Mononuclear cell (primary cell): ENCODE data around the gene COL26A1. TPM values are rescaled to one million over a fixed set of nuclear protein-coding genes. Genes with fewer than 3 reads are reported as not detected.
"Not testable (repeated sequence)": the region's sequence is repeated elsewhere in the genome, so short reads cannot be mapped to it uniquely, and the experiment has no call there.

Experiments
- H3K27me3 ChIP-seq: 2 replicates; pipeline ENCODE4 v1.6.0; 2011; ENCODE audit warnings: low read length, control low read depth; ENCODE audit not compliant: insufficient read depth
- H3K4me1 ChIP-seq: 2 replicates; pipeline ENCODE4 v1.5.1; 2011; ENCODE audit warnings: mild to moderate bottlenecking, low read length, control low read depth; ENCODE audit not compliant: insufficient read depth
- H3K4me3 ChIP-seq: 2 replicates; pipeline ENCODE4 v1.5.1; 2011; ENCODE audit warnings: mild to moderate bottlenecking, low read length, moderate library complexity
- H3K9me3 ChIP-seq: 2 replicates; pipeline ENCODE4 v1.5.1; 2011; ENCODE audit warnings: low read depth, mild to moderate bottlenecking, control low read depth, low read length
- total RNA-seq: library from RNA; depleted of rRNA; stranded (reverse); fragments of >200 nt; gene quantifications from one replicate; pipeline ENCODE4 v1.2.3, GENCODE V29; 2012

COL26A1 gene
- total RNA-seq, 1 donor: 0.21 TPM

DNA sequence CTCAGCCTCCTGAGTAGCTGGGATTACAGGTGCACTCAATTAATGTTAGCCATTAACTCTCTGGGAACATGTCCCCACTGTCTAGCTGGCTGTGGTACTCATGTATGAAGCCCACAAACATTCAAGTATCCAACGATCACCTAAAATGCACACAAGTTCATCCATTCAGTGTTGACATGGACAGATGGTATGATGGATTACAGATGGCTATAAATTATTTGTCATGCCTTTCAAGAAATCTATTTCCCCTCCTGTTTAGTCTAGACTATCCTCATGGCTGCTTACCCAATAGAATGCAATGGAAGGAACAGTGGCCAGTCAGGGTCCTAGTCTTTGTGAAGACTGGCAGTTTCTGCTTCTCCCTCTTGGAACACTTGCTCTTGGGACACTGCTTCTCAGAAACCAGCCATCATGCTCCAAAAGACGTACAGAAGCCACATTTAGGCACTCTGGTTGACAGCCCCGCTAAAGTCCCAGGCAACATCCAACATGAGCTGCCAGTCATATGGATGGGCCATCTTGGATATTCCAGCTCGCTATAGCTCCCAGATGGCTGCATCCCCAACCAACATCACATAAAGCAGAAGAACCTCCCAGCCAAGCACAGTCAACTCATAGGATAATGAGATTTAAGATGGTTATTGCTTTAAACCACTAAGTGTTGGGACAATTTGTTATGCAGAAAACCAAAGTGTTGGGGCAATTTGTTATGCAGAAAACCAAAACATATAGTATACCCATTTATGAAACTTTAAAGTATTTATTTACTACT lies 233.3 kb downstream of the COL26A1 start:
- H3K4me1 ChIP-seq: no peaks in the 10 kb centered on the region
- H3K9me3 ChIP-seq: no peaks in the 10 kb centered on the region
- H3K4me3 ChIP-seq: no peak overlapping the region
- no peaks in the 10 kb centered on the region for H3K27me3 ChIP-seq

DNA sequence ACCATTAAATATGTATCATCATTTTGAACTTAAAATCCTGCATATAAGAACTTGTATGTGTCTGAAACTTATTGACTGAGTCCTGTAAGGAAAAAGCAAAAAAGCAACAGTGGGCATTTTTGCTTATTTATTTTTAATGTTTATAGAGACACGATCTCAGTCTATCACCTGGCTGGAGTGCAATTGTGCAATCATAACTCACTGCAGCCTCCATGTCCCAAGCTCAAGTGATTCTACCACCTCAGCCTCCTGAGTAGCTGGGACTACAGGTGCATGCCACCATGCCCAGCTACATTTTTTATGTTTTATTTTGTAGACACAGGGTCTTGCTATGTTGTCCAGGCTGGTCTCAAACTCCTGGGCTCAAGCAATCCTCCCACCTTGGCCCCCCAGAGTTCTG lies 234.2 kb downstream of the COL26A1 start:
- no peaks in the 10 kb centered on the region for H3K4me1 ChIP-seq
- no peaks in the 10 kb centered on the region for H3K27me3 ChIP-seq
- no peak overlapping the region for H3K4me3 ChIP-seq
- no peaks in the 10 kb centered on the region for H3K9me3 ChIP-seq

DNA sequence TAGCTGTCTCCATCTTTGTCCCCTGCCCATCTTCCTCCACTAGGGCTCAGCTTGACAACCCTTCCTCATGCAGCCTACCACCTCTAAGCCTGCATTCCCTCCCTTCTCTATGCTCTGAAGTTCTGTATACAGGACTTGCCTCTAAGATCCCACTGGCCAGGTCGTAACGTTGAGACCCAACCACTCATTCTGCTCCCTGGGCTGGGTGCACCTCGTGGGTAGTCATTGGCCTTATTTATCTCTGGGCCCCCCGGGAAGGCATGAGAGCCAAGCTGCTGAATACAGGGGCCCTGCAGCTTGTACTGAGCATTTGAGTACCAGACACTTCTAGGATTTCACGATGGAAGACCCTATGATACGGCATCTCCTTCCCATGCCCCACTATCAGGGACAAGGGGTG lies 235.3 kb downstream of the COL26A1 start:
- Histone ChIP-seq H3K27me3 (no peaks in the 10 kb centered on the region), H3K9me3 (no peaks in the 10 kb centered on the region), H3K4me3 (no peak overlapping the region), H3K4me1 (no peaks in the 10 kb centered on the region)

DNA sequence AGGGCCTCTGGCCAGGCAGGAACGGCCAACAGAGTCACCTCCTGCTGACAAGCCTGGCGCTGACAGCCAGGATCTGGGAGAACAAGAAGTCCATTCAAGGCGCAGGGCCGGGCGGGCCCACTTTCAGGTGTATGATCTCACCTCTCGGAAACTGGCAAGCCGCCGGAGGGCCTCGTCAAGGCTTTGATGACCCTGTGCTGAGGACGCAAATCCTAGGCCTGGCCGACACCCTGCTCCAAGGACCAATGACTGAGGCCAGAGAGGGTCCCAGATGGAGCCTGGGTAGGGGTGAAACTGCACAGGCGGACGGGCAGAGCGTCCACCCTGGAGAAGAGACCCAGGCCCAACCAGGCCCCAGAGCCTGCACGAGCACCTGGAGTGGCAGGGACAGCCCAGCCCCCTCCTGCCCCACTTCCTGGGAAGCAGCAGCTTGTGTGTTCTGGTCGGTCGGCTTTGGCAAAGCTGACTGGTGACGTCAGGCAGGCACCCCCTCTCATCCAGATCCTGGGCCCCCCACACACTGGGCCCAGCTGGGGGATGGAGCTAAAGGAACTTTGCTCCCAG lies 235.8 kb downstream of the COL26A1 start:
- no peak overlapping the region for H3K4me3 ChIP-seq
- H3K9me3 ChIP-seq: no peaks in the 10 kb centered on the region
- H3K27me3 ChIP-seq: no peaks in the 10 kb centered on the region
- H3K4me1 ChIP-seq: no peaks in the 10 kb centered on the region

DNA sequence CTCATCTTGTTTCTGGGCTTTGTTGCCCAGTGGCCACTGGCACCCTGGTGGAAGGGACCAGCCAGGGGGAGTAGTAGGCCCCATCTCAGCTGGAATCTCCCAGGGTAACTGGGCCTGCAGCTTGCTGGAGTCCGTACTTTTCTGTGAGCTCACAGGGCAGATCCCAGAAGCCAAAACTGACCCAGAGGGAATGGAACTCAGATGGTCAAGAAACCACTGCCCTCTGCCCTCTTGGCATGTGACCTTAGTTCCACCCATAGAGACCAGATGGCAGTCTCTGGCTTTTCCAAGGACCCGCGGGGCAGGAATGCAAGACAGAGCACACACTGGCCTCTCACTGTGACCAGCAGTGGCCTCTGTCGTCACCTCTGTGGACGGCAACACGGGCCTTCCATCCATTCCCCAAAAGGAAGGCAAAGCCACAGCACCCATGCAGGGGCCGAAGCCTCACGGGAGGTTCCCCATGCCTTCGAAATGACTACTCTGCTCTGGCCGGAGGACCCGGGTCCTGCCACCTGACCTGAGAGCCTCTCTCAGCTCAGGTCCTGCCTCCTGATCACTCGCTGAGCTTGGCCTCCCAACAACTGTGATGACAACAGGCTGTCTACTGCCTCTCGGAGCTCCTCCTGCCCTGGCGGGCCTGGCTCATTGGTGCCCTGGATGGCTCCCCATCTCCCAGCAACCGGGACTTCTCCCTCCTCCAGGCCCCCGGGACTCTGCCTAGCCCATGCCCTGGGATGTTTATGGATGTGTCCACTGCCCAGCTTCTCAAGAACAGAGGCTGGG lies 236.5 kb downstream of the COL26A1 start:
- Histone ChIP-seq H3K4me3 (no peak overlapping the region), H3K9me3 (no peaks in the 10 kb centered on the region), H3K4me1 (no peaks in the 10 kb centered on the region), H3K27me3 (no peaks in the 10 kb centered on the region)

DNA sequence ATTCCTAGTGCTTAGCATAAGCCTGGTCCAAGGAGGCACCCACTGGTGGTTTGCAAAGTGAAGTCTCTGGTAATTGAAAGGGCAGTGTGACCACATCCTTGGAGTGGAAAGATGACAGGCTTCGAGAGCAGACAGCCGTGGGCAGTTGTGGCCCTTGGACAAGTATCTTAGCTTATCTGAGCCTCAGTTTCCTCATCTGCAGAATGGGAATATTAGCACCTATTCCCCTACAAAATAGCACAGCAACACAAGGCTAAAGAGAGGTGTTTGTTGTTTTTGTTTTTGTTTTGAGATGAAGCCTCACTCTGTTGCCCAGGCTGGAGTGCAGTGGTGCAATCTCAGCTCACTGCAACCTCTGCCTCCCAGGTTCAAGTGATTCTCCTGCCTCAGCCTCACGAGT lies 237.1 kb downstream of the COL26A1 start:
- no peaks in the 10 kb centered on the region for H3K9me3 ChIP-seq
- H3K4me1 ChIP-seq: no peaks in the 10 kb centered on the region
- H3K27me3 ChIP-seq: no peaks in the 10 kb centered on the region
- H3K4me3 ChIP-seq: no peak overlapping the region

DNA sequence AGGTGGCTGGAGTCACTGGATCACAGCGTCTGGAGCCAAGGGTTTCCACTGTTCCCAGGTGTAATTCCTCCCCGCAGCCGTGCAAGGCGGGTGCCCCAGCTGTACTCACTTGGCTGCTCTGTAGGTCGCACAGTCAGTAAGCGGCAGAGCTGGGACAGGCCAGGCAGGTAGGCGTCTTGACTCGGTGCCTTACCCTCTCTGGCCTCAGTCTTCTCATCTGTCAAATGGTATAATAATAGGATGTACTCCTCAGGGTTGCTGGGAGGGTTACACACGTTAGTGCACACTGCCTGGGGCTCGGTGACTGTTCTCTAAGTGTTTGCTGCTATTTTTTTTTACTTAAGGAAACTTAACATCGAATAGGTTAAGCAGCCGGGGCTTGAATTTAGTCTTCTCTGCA lies 239.4 kb downstream of the COL26A1 start:
- Histone ChIP-seq H3K27me3 (no peaks in the 10 kb centered on the region), H3K9me3 (no peaks in the 10 kb centered on the region), H3K4me3 (no peak overlapping the region), H3K4me1 (no peaks in the 10 kb centered on the region)

DNA sequence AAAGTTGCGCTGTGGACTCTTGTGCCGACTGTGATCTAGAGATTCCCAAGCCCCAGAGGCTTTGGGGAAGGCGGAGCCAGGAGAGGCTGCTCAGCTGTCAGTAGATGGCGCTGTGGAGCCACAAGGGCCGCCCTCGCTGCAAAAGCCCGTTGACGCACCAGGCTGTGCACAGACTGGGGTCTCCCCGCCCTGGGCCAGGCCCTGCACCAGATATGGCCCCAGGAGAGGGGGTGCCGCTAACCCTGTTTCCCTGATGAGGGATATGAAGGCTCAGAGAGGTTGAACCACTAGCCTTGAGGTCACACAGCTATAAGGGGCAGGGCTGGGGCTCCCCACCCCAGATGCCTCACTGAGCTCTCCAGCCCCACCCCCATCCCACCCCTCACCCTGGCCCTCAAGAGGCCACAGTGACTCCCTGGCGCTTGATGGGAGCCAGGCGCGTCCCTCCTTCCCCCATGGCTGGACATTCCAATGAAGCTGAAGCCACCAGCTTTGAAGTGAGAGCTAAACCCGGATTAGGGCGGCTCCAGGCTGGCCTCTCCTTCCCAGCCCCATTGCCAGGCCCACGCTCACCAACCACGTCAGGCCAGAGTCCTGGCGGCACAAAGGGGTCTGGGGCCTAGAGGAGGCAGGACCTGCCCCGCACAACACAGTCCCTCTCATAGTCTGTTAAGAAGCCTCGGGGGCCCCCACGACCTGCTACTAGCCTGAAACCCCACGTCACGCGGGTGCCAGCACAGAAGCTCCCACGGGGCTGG lies 240.0 kb downstream of the COL26A1 start:
- Histone ChIP-seq H3K27me3 (no peaks in the 10 kb centered on the region), H3K9me3 (no peaks in the 10 kb centered on the region), H3K4me3 (no peak overlapping the region), H3K4me1 (no peaks in the 10 kb centered on the region)

DNA sequence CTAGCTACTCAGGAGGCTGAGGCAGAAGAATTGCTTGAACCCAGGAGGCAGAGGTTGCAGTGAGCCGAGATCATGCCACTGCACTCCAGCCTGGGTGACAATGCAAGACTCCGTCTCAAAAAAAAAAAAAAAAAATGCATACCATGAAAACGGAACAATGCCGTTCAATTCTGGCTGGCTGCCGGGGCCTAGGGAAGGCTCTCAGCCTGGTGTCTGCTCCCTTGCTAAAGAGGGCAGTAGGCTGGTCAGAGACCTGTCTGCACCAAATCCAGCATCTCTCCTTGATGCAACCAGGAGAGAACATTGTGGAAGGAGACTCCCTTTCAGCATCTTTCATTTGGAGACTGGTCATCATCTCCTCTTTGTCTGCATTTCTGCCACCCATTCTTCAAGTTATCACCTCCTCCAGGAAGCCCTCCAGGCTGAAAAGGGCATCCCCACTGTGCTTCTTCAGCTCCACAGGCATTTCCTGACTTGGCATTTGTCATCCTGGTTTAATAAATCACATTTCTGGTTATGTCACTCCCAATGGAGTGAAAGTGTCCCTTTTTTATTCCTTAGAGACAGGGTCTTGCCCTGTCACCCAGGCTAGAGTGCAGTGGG lies 241.8 kb downstream of the COL26A1 start:
- no peaks in the 10 kb centered on the region for H3K27me3 ChIP-seq
- no peaks in the 10 kb centered on the region for H3K9me3 ChIP-seq
- H3K4me3 ChIP-seq: no peak overlapping the region
- H3K4me1 ChIP-seq: no peaks in the 10 kb centered on the region

DNA sequence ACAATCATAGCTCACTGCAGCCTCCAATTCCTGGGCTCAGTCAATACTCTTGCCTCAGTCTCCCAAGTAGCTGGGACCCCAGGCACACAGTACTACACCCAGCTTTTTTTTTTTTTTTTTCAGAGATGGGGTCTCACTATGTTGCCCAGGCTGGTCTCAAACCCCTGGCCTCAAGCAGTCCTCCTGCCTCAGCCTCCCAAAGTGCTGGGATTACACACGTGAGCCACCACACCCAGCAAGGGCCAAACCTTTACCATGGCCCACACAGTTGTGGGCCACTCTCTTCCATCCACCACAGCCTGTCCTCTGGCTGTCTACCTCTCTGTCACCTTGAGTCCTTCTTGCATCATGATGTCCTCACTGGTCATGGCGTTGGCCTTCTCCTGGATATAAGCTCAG lies 242.3 kb downstream of the COL26A1 start:
- not testable (repeated sequence) for H3K4me1 ChIP-seq, H3K4me3 ChIP-seq, H3K9me3 ChIP-seq, H3K27me3 ChIP-seq

DNA sequence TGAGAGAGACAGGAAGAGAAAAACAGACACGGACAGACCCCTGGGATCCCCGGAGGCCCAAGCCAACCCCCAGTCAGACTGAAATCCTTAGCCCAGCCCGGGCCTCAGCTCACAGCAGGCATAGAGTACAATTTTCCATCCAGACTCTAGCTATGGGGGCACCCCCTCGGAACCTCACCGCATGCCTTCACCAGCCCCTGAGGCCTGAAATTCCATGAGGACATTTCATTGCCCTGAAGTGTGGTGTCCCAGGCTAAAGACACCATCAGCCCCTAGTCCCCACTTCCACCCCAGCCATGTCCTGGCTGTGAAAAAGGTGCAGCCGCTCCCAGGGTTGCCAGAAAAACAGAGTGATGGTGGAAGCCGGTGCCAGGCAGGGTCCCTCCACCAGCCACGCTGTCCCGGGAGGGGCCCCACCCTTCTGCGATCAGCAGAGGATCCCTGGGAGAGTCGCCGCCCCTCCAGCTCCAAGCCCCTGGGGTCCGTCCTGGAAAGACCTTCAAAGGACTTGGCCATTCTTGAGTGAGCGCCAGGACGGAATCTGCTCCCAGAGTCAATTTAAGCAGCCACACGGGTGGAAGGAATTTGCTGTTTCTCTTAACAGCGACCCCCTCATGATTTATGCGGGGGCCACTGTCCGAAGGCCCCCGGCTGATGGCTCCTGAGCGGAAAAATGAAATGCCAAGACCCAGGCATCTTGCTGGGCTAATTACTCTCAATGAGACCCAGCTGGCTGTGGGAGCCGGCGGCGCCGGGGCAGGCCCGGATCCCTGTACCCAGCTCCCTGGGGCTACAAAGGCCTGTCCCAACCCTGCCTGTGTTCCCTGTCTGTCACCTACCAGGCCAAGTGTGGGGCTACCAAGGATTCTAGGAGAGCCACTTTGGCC lies 243.2 kb downstream of the COL26A1 start:
- Histone ChIP-seq H3K9me3 (no peaks in the 10 kb centered on the region), H3K4me1 (no peaks in the 10 kb centered on the region), H3K27me3 (no peaks in the 10 kb centered on the region), H3K4me3 (no peak overlapping the region)

DNA sequence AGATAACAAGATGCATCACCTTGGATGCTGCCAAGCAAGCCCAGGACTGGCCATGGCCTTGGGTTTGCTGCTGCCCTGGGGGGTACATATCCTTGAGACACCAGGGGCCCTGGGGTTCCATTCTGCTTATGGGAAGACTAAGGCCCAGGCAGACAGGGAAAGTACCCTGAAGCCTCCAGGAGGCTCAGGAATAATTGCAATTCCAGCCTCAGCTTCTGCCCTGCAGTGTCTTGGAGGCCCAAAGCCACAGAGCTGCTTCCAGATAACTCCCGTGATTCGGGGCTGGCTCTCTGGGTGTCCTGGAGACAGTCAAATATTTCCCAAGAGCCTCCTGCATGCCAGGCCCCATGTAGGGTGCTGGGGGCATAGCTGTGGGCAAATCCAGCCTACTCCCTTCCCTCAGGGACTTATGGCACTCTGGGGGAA lies 243.8 kb downstream of the COL26A1 start:
- no peak overlapping the region for H3K4me3 ChIP-seq
- no peaks in the 10 kb centered on the region for H3K9me3 ChIP-seq
- no peaks in the 10 kb centered on the region for H3K4me1 ChIP-seq
- H3K27me3 ChIP-seq: no peaks in the 10 kb centered on the region
